Endothelial cell of umbilical vein (primary cell): ENCODE data around the gene PARD3B. TPM values are rescaled to one million over a fixed set of nuclear protein-coding genes. Genes with fewer than 3 reads are reported as not detected.

Source experiments
- BruUV-seq: library from RNA; stranded (reverse); fragments of 400-500 nt; replicated peaks from 2 replicates; lab custom pipeline; 2021; lab: Mats Ljungman, UMichigan
- CTCF ChIA-PET: fragments of 300-600, 350-600 bp; sonication (Branson Sonifier 250); formaldehyde crosslinking; loops from one replicate; lab custom pipeline; 2021; ENCODE audit warnings: antibody characterized with exemption, inconsistent platforms; lab: Charles Lee
- POLR2A ChIA-PET: fragments of 300-600, 350-600 bp; sonication (Branson Sonifier 250); formaldehyde crosslinking; loops from one replicate; lab custom pipeline; 2021; ENCODE audit warnings: antibody characterized with exemption, inconsistent platforms; lab: Charles Lee
- DNase-seq: peaks from one replicate; pipeline ENCODE4 v3.0.0-alpha.2; 2011; ENCODE audit warnings: low read depth, low spot score
- FAIRE-seq: peaks from 2 replicates; lab custom pipeline; 2011; peaks lifted over from hg19 to GRCh38; lab: Jason Lieb, UNC
- H2AFZ ChIP-seq: 2 replicates; pipeline ENCODE4 v1.6.0; 2012; ENCODE audit warnings: low read depth, low read length, control low read depth, inconsistent platforms
- H3K27ac ChIP-seq: 2 replicates; pipeline ENCODE4 v1.5.1; 2011; ENCODE audit warnings: low read depth, mild to moderate bottlenecking, control low read depth, low read length, moderate library complexity; ENCODE audit not compliant: insufficient read depth
- H3K27me3 ChIP-seq, 2 experiments: 2 replicates each; pipeline versions ENCODE4 v1.6.0 to v1.6.1; 2011; ENCODE audit warnings: low read length in 2 of 2, mixed read lengths in 1 of 2; ENCODE audit not compliant: control insufficient read depth in 2 of 2, insufficient read depth in 2 of 2
- H3K36me3 ChIP-seq, 2 experiments: 2 replicates in 1 of 2; 3 replicates in 1 of 2; pipeline ENCODE4 v1.5.1; 2011; ENCODE audit warnings: low read length in 2 of 2, mild to moderate bottlenecking in 1 of 2, moderate library complexity in 1 of 2; ENCODE audit not compliant: control insufficient read depth in 2 of 2, insufficient read depth in 2 of 2; ENCODE audit errors: extremely low read depth in 1 of 2
- H3K4me1 ChIP-seq: 3 replicates; pipeline ENCODE4 v1.5.1; 2011; ENCODE audit warnings: mild to moderate bottlenecking, low read length; ENCODE audit not compliant: control insufficient read depth, insufficient read depth; ENCODE audit errors: extremely low read depth
- H3K4me2 ChIP-seq: 2 replicates; pipeline ENCODE4 v1.6.1; 2011; ENCODE audit warnings: low read length, control low read depth, mixed read lengths; ENCODE audit not compliant: insufficient read depth
- H3K4me3 ChIP-seq, 3 experiments: fragments of 200-600 bp in 1 of 3; sonication (generic), shearing (Covaris generic) in 1 of 3; replicated peaks in 1 of 3; 2 replicates each; pipeline ENCODE4 v1.5.1; 2011 to 2016; ENCODE audit warnings: control low read depth in 3 of 3, low read length in 3 of 3, mild to moderate bottlenecking in 2 of 3, inconsistent platforms in 1 of 3, low read depth in 1 of 3, moderate library complexity in 1 of 3; ENCODE audit not compliant: insufficient read depth in 1 of 3
- H3K79me2 ChIP-seq: 2 replicates; pipeline ENCODE4 v1.6.0; 2012; ENCODE audit warnings: low read length, inconsistent platforms; ENCODE audit not compliant: control insufficient read depth, insufficient read depth
- H3K9ac ChIP-seq: replicated peaks from 2 replicates; pipeline ENCODE3; 2011; ENCODE audit warnings: low read length, control low read depth; ENCODE audit not compliant: insufficient read depth; ENCODE audit errors: extremely low read depth
- H3K9me1 ChIP-seq: replicated peaks from 3 replicates; pipeline ENCODE4 v1.6.0; 2011; ENCODE audit warnings: mild to moderate bottlenecking, low read length; ENCODE audit not compliant: control insufficient read depth, insufficient read depth; ENCODE audit errors: extremely low read depth
- H3K9me3 ChIP-seq: replicated peaks from 2 replicates; pipeline ENCODE4 v1.5.1; 2012; ENCODE audit warnings: low read length, inconsistent platforms; ENCODE audit not compliant: control insufficient read depth, insufficient read depth
- H4K20me1 ChIP-seq: replicated peaks from 2 replicates; pipeline ENCODE3; 2011; ENCODE audit warnings: mild to moderate bottlenecking, low read length; ENCODE audit not compliant: control insufficient read depth, insufficient read depth; ENCODE audit errors: extremely low read depth
- EZH2 ChIP-seq: IDR thresholded peaks from 2 replicates; pipeline ENCODE4 v1.6.1; 2012; ENCODE audit warnings: borderline replicate concordance, low read depth, mild to moderate bottlenecking, moderate library complexity, low read length, inconsistent platforms; ENCODE audit not compliant: severe bottlenecking
- FOS ChIP-seq: IDR thresholded peaks from 2 replicates; pipeline ENCODE4 v1.6.1; 2011; ENCODE audit warnings: mild to moderate bottlenecking, low read length, moderate library complexity, borderline replicate concordance; ENCODE audit not compliant: insufficient read depth
- GATA2 ChIP-seq: IDR thresholded peaks from 2 replicates; pipeline ENCODE4 v1.7.0; 2011; ENCODE audit warnings: low read depth, mild to moderate bottlenecking, moderate library complexity, mixed read lengths, low read length; ENCODE audit not compliant: insufficient read length, insufficient read depth
- MYC ChIP-seq: IDR thresholded peaks from one replicate; pipeline ENCODE4 v1.6.1; 2011; ENCODE audit warnings: mild to moderate bottlenecking, low read depth, low read length
- dilution Hi-C: fragments of 300-500 bp; cut with MboI; formaldehyde crosslinking; loops from one replicate; pipeline ENCODE4 v1.15.0; 2019; ENCODE audit warnings: low sequenced_read_pairs; ENCODE audit not compliant: extremely low pct_ligation_motif_present
- intact Hi-C: fragments of 100-400 bp; cut with micrococcal nuclease; formaldehyde crosslinking; loops from one replicate; pipeline ENCODE4 v1.10.0; 2022
- polyA plus RNA-seq, 4 experiments: library from polyadenylated mRNA; depleted of rRNA in 3 of 4; stranded (reverse) in 3 of 4; unstranded in 1 of 4; fragments of >200 nt; gene quantifications; 2 replicates each; pipeline versions ENCODE4 v1.2.1 to v1.2.3, GENCODE V29; 2011 to 2012; ENCODE audit warnings: missing spikeins in 1 of 4
- total RNA-seq: library from RNA; stranded (reverse); gene quantifications from 2 replicates; pipeline ENCODE4 v1.2.3, GENCODE V29; 2021
- TF ChIP-seq, protein P1 (sequence below), 2 donors: IDR thresholded peaks; 1 replicate in 1 of 2; 2 replicates in 1 of 2; pipeline ENCODE4 v1.5.1; 2011; ENCODE audit warnings: low read length in 2 of 2, mild to moderate bottlenecking in 2 of 2, moderate library complexity in 2 of 2, control low read depth in 1 of 2, inconsistent platforms in 1 of 2, low read depth in 1 of 2; ENCODE audit not compliant: insufficient read depth in 1 of 2; ENCODE audit errors: extremely low read depth in 1 of 2

The PARD3B gene
- total and polyA plus RNA-seq, 2 donors (not counting 3 experiments of a cell fraction or from before 2014, with no cell fraction given), result 2.2 to 30.9 TPM

GRCh38 chr2:205448189-205448588 lies 902.9 kb downstream of the PARD3B start:
- FAIRE-seq (no peak), DNase-seq (no peak)
- ChIA-PET POLR2A (no interaction called here), CTCF (interaction anchor here (1.0 kb wide), 1 partner anchor 14 kb away, joined by 3 read pairs; no protein-coding TSS in a partner anchor)
- TF ChIP-seq FOS (no peak), EZH2 (no peak)
- dilution Hi-C loops, result no loop called here
- H3K9ac ChIP-seq, result no peak overlapping the region
- no peak overlapping the region for H2AFZ ChIP-seq
- intact Hi-C loops, result no loop called here
- H3K9me3 ChIP-seq, result no peaks in the 10 kb centered on the region
- no peak overlapping the region for H3K4me2 ChIP-seq
- no peaks in the 10 kb centered on the region for H3K27me3 ChIP-seq
- no peaks in the 10 kb centered on the region for H3K36me3 ChIP-seq
- no peak overlapping the region for H3K27ac ChIP-seq
- H3K4me3 ChIP-seq, result no peak overlapping the region
- H3K4me1 ChIP-seq, result no peaks in the 10 kb centered on the region
- H3K79me2 ChIP-seq, result no peaks in the 10 kb centered on the region
- H3K9me1 ChIP-seq, result no peaks in the 10 kb centered on the region
- no TSS peak for BruUV-seq
- H4K20me1 ChIP-seq, result no peaks in the 10 kb centered on the region

- no peaks in the 10 kb centered on the region for H3K79me2 ChIP-seq
- no peak for TF ChIP-seq GATA2
- no peak for TF ChIP-seq MYC
- TF ChIP-seq, protein P1, sequence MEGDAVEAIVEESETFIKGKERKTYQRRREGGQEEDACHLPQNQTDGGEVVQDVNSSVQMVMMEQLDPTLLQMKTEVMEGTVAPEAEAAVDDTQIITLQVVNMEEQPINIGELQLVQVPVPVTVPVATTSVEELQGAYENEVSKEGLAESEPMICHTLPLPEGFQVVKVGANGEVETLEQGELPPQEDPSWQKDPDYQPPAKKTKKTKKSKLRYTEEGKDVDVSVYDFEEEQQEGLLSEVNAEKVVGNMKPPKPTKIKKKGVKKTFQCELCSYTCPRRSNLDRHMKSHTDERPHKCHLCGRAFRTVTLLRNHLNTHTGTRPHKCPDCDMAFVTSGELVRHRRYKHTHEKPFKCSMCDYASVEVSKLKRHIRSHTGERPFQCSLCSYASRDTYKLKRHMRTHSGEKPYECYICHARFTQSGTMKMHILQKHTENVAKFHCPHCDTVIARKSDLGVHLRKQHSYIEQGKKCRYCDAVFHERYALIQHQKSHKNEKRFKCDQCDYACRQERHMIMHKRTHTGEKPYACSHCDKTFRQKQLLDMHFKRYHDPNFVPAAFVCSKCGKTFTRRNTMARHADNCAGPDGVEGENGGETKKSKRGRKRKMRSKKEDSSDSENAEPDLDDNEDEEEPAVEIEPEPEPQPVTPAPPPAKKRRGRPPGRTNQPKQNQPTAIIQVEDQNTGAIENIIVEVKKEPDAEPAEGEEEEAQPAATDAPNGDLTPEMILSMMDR (IDR thresholded peaks at IDR 0.05; ENCODE audit: extremely low read depth in 1 of 2, insufficient read depth in 1 of 2, low read depth in 1 of 2, low read length in 2 of 2), result no peak
- no peak overlapping the region for H3K27ac ChIP-seq
Measured at GRCh38 chr2:205451901-205452512, 906.7 kb downstream of the PARD3B start.

More at GRCh38 chr2:205451901-205452512, 906.7 kb downstream of the PARD3B start:
- intact Hi-C loops (no loop called here), dilution Hi-C loops (no loop called here)
- FAIRE-seq (no peak), DNase-seq (no peak)
- no peaks in the 10 kb centered on the region for H3K27me3 ChIP-seq
- H3K9ac ChIP-seq, result no peak overlapping the region
- H4K20me1 ChIP-seq, result no peaks in the 10 kb centered on the region
- no TSS peak for BruUV-seq
- H3K4me1 ChIP-seq, result no peaks in the 10 kb centered on the region
- no peaks in the 10 kb centered on the region for H3K9me3 ChIP-seq
- no peaks in the 10 kb centered on the region for H3K36me3 ChIP-seq
- ChIA-PET POLR2A (no interaction called here), CTCF (interaction anchor here (1.6 kb wide), 1 partner anchor 224 kb away, joined by 3 read pairs; no protein-coding TSS in a partner anchor)
- no peak overlapping the region for H2AFZ ChIP-seq
- H3K4me3 ChIP-seq, result no peak overlapping the region
- H3K4me2 ChIP-seq, result no peak overlapping the region
- H3K9me1 ChIP-seq, result no peaks in the 10 kb centered on the region
